SU-DHL-6 (cell line): ENCODE results near the gene STUB1.

Source experiments
- H2AFZ ChIP-seq: fragments of 200-600 bp; sonication (generic); 2 replicates; pipeline ENCODE4 v1.6.1; 2014; ENCODE audit warnings: low read depth, mild to moderate bottlenecking, moderate library complexity, mixed read lengths, antibody characterized with exemption, low read length; ENCODE audit not compliant: severe bottlenecking
- H3F3A ChIP-seq: fragments of 200-600 bp; shearing (Covaris generic); 2 replicates; pipeline ENCODE4 v1.6.0; 2016; ENCODE audit warnings: antibody characterized with exemption, mild to moderate bottlenecking; ENCODE audit not compliant: insufficient read depth
- H3K27ac ChIP-seq: fragments of 200-600 bp; sonication (generic); 2 replicates; pipeline ENCODE4 v1.5.1; 2016; ENCODE audit warnings: low read depth, mild to moderate bottlenecking, low read length, moderate library complexity, mixed read lengths
- H3K27me3 ChIP-seq: fragments of 200-600 bp; sonication (generic), shearing (Covaris generic); 2 replicates; pipeline ENCODE4 v1.6.0; 2014; ENCODE audit warnings: mild to moderate bottlenecking, low read length
- H3K36me3 ChIP-seq: fragments of 200-600 bp; sonication (generic); 2 replicates; pipeline ENCODE4 v1.6.1; 2014; ENCODE audit warnings: mild to moderate bottlenecking, low read length, mixed read lengths
- H3K4me2 ChIP-seq: fragments of 300-600, 200-600 bp; shearing (Covaris generic), sonication (generic); 2 replicates; pipeline ENCODE4 v1.6.0; 2014; ENCODE audit warnings: low read length, low read depth, mild to moderate bottlenecking; ENCODE audit not compliant: poor library complexity, severe bottlenecking
- H3K4me3 ChIP-seq: fragments of 200-600 bp; sonication (generic); 2 replicates; pipeline ENCODE4 v1.5.1; 2014; ENCODE audit warnings: antibody characterized with exemption, low read length, mild to moderate bottlenecking, mixed read lengths; ENCODE audit not compliant: insufficient read depth, poor library complexity, severe bottlenecking
- H3K79me2 ChIP-seq: fragments of 200-600 bp; sonication (generic); 2 replicates; pipeline ENCODE4 v1.6.1; 2014; ENCODE audit warnings: mild to moderate bottlenecking, low read length, moderate library complexity; ENCODE audit not compliant: insufficient read depth
- H3K9ac ChIP-seq: fragments of 200-600 bp; sonication (generic); 2 replicates; pipeline ENCODE4 v1.7.0; 2014; ENCODE audit warnings: mild to moderate bottlenecking, low read length
- H3K9me2 ChIP-seq: fragments of 200-600 bp; sonication (generic); replicated peaks from 2 replicates; pipeline ENCODE4 v1.6.1; 2014; ENCODE audit warnings: low read length; ENCODE audit not compliant: insufficient read depth
- H3K9me3 ChIP-seq: fragments of 200-600 bp; sonication (generic); 2 replicates; pipeline ENCODE4 v1.6.1; 2014; ENCODE audit warnings: low read length, mixed read lengths; ENCODE audit not compliant: insufficient read depth
- H4K20me1 ChIP-seq: fragments of 200-600 bp; sonication (generic); 2 replicates; pipeline ENCODE4 v1.6.1; 2014; ENCODE audit warnings: low read depth, mild to moderate bottlenecking, antibody characterized with exemption, low read length, moderate library complexity, mixed read lengths
- CTCF ChIP-seq: fragments of 200-600 bp; sonication (generic); IDR thresholded peaks from one replicate; pipeline ENCODE4 v1.5.1; 2017; ENCODE audit warnings: antibody characterized with exemption, mild to moderate bottlenecking, low read length, moderate library complexity; ENCODE audit not compliant: insufficient read depth, poor library complexity, severe bottlenecking
- EZH2phosphoT487 ChIP-seq: fragments of 200-600 bp; sonication (generic), shearing (Covaris generic); conservative IDR thresholded peaks from 2 replicates; pipeline ENCODE4 v1.6.1; 2018; ENCODE audit warnings: mild to moderate bottlenecking, antibody characterized with exemption, low read length, moderate library complexity, mixed read lengths

The STUB1 gene

GRCh38 chr16:692356-693108 lies 12.3 kb downstream of the STUB1 start:
- no peak overlapping the region for H3K9ac ChIP-seq
- no peak overlapping the region for H2AFZ ChIP-seq
- no peak overlapping the region for H3K4me3 ChIP-seq
- no peaks in the 10 kb centered on the region for H3K9me2 ChIP-seq
- H3K27me3 ChIP-seq, result no peaks in the 10 kb centered on the region
- no peaks in the 10 kb centered on the region for H4K20me1 ChIP-seq
- TF ChIP-seq EZH2phosphoT487 (no peak), CTCF (no peak)
- H3K9me3 ChIP-seq, result no peaks in the 10 kb centered on the region
- no peak overlapping the region for H3K4me2 ChIP-seq
- H3K79me2 ChIP-seq, result no peaks in the 10 kb centered on the region
- H3K36me3 ChIP-seq, result no peaks in the 10 kb centered on the region
- H3F3A ChIP-seq, result 0 out of 2 replicates have a peak, but pooled peaks cover 3% of the 10 kb centered on the region
- no peak overlapping the region for H3K27ac ChIP-seq

GRCh38 chr16:693364-693763 lies 13.2 kb downstream of the STUB1 start:
- no peak overlapping the region for H2AFZ ChIP-seq
- H3F3A ChIP-seq, result 0 out of 2 replicates have a peak, but pooled peaks cover 3% of the 10 kb centered on the region
- no peaks in the 10 kb centered on the region for H3K9me2 ChIP-seq
- H3K9me3 ChIP-seq, result no peaks in the 10 kb centered on the region
- H4K20me1 ChIP-seq, result no peaks in the 10 kb centered on the region
- no peak overlapping the region for H3K9ac ChIP-seq
- H3K4me3 ChIP-seq, result no peak overlapping the region
- H3K79me2 ChIP-seq, result no peaks in the 10 kb centered on the region
- H3K36me3 ChIP-seq, result no peaks in the 10 kb centered on the region
- TF ChIP-seq EZH2phosphoT487 (no peak), CTCF (no peak)
- H3K27ac ChIP-seq, result no peak overlapping the region
- no peak overlapping the region for H3K4me2 ChIP-seq
- H3K27me3 ChIP-seq, result no peaks in the 10 kb centered on the region

GRCh38 chr16:693766-694165 lies 13.6 kb downstream of the STUB1 start:
- TF ChIP-seq CTCF (no peak), EZH2phosphoT487 (no peak)
- H3K27me3 ChIP-seq, result no peaks in the 10 kb centered on the region
- H2AFZ ChIP-seq, result no peak overlapping the region
- H3K4me2 ChIP-seq, result no peak overlapping the region
- no peak overlapping the region for H3K4me3 ChIP-seq
- 0 out of 2 replicates have a peak, but pooled peaks cover 3% of the 10 kb centered on the region for H3F3A ChIP-seq
- no peaks in the 10 kb centered on the region for H3K9me3 ChIP-seq
- no peak overlapping the region for H3K27ac ChIP-seq
- no peaks in the 10 kb centered on the region for H3K36me3 ChIP-seq
- H3K9me2 ChIP-seq, result no peaks in the 10 kb centered on the region
- H3K79me2 ChIP-seq, result no peaks in the 10 kb centered on the region
- no peaks in the 10 kb centered on the region for H4K20me1 ChIP-seq
- no peak overlapping the region for H3K9ac ChIP-seq
